ENCODE data around the gene GJA1. TPM values are rescaled to one million over a fixed set of nuclear protein-coding genes. Genes with fewer than 3 reads are reported as not detected.

The GJA1 gene
- total RNA-seq, 1 donor from 2014 or later: 299 TPM

- H3K4me3 ChIP-seq (ENCODE audit: low read depth, low read length): no peak overlapping the region
- no peaks in the 10 kb centered on the region for H3K36me3 ChIP-seq (ENCODE audit: control insufficient read depth, insufficient read depth, low read length)
- no peaks in the 10 kb centered on the region for H3K27me3 ChIP-seq (ENCODE audit: control insufficient read depth, insufficient read depth, low read length)
- no peak for DNase-seq (ENCODE audit: low read depth)
- no peak for TF ChIP-seq CTCF (IDR thresholded peaks at IDR 0.05; ENCODE audit: insufficient read depth, low read length, poor library complexity, severe bottlenecking)
Observed at GRCh38 chr6:121399966-121400365, 35.5 kb upstream of the GJA1 start.

- Histone ChIP-seq H3K4me3 (ENCODE audit: low read depth, low read length) (no peak overlapping the region), H3K27me3 (ENCODE audit: control insufficient read depth, insufficient read depth, low read length) (no peaks in the 10 kb centered on the region), H3K36me3 (ENCODE audit: control insufficient read depth, insufficient read depth, low read length) (no peaks in the 10 kb centered on the region)
- DNase-seq (ENCODE audit: low read depth): no peak
- no peak for TF ChIP-seq CTCF (IDR thresholded peaks at IDR 0.05; ENCODE audit: insufficient read depth, low read length, poor library complexity, severe bottlenecking)
Observed at GRCh38 chr6:121403964-121404363, 31.5 kb upstream of the GJA1 start.

GRCh38 chr6:121405306-121405705 is 30.1 kb upstream of the GJA1 start:
- no peaks in the 10 kb centered on the region for H3K27me3 ChIP-seq (ENCODE audit: control insufficient read depth, insufficient read depth, low read length)
- TF ChIP-seq CTCF (IDR thresholded peaks at IDR 0.05; ENCODE audit: insufficient read depth, low read length, poor library complexity, severe bottlenecking): no peak
- no peaks in the 10 kb centered on the region for H3K36me3 ChIP-seq (ENCODE audit: control insufficient read depth, insufficient read depth, low read length)
- H3K4me3 ChIP-seq (ENCODE audit: low read depth, low read length): no peak overlapping the region
- no peak for DNase-seq (ENCODE audit: low read depth)

GRCh38 chr6:121408321-121408720 is 27.1 kb upstream of the GJA1 start:
- no peak for DNase-seq (ENCODE audit: low read depth)
- no peak overlapping the region for H3K4me3 ChIP-seq (ENCODE audit: low read depth, low read length)
- TF ChIP-seq CTCF (IDR thresholded peaks at IDR 0.05; ENCODE audit: insufficient read depth, low read length, poor library complexity, severe bottlenecking): no peak
- no peaks in the 10 kb centered on the region for H3K27me3 ChIP-seq (ENCODE audit: control insufficient read depth, insufficient read depth, low read length)
- no peaks in the 10 kb centered on the region for H3K36me3 ChIP-seq (ENCODE audit: control insufficient read depth, insufficient read depth, low read length)

- no peak for DNase-seq (ENCODE audit: low read depth)
- Histone ChIP-seq H3K27me3 (ENCODE audit: control insufficient read depth, insufficient read depth, low read length) (no peaks in the 10 kb centered on the region), H3K4me3 (ENCODE audit: low read depth, low read length) (no peak overlapping the region), H3K36me3 (ENCODE audit: control insufficient read depth, insufficient read depth, low read length) (no peaks in the 10 kb centered on the region)
- TF ChIP-seq CTCF (IDR thresholded peaks at IDR 0.05; ENCODE audit: insufficient read depth, low read length, poor library complexity, severe bottlenecking): no peak
Observed at GRCh38 chr6:121413879-121414278, 21.6 kb upstream of the GJA1 start.

GRCh38 chr6:121418346-121418745 is 17.1 kb upstream of the GJA1 start:
- Histone ChIP-seq H3K4me3 (ENCODE audit: low read depth, low read length) (no peak overlapping the region), H3K27me3 (ENCODE audit: control insufficient read depth, insufficient read depth, low read length) (no peaks in the 10 kb centered on the region), H3K36me3 (ENCODE audit: control insufficient read depth, insufficient read depth, low read length) (no peaks in the 10 kb centered on the region)
- no peak for TF ChIP-seq CTCF (IDR thresholded peaks at IDR 0.05; ENCODE audit: insufficient read depth, low read length, poor library complexity, severe bottlenecking)
- DNase-seq (ENCODE audit: low read depth): no peak

All from kidney epithelial cell (primary cell).